ENCODE data around the gene DIRAS1.
"Not testable (repeated sequence)": the region's sequence is repeated elsewhere in the genome, so short reads cannot be mapped to it uniquely, and the experiment has no call there.

The DIRAS1 gene

DNA sequence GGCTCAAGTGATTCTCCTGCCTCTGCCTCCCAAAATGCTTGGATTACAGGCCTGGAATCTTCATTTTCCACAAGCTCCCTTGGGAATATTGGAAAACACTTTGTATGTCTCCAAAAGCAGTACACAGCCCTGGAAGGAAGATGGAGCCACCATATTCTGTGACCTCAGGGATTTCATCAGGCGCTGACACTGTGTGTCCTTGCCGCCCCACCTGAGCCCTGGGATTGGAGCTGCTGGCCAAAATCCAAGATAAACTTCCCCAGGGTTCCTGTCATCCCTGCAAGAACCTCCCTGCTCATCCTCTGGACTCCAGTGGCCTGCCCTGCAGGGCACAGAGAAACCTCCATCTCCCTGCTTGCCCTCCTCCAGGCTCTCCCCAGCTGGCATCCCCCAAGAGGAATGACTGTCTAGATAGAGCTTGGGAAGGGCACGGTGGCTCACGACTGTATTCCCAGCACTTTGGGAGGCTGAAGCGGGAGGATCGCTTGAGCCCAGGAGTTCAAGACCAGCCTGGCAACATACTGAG is 17.4 kb downstream of the DIRAS1 start:
- no peak for DNase-seq

DNA sequence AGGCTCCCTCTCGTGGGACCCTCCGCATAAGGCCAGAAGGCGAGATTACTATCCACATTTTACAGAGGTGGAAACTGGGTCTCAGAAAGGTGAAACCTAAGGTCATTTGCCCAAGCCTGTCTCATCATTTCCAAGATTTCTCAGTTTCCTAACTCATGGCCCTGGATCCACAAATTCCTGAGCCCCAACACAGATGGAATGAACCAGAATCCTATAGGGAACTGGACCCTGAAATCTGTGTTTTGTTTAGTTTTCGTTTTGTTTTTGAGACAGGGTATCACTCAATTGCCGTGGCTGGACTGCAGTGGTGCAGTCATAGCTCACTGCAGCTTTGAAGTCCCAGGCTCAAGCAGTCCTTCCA is 18.1 kb downstream of the DIRAS1 start:
- no peak for DNase-seq

DNA sequence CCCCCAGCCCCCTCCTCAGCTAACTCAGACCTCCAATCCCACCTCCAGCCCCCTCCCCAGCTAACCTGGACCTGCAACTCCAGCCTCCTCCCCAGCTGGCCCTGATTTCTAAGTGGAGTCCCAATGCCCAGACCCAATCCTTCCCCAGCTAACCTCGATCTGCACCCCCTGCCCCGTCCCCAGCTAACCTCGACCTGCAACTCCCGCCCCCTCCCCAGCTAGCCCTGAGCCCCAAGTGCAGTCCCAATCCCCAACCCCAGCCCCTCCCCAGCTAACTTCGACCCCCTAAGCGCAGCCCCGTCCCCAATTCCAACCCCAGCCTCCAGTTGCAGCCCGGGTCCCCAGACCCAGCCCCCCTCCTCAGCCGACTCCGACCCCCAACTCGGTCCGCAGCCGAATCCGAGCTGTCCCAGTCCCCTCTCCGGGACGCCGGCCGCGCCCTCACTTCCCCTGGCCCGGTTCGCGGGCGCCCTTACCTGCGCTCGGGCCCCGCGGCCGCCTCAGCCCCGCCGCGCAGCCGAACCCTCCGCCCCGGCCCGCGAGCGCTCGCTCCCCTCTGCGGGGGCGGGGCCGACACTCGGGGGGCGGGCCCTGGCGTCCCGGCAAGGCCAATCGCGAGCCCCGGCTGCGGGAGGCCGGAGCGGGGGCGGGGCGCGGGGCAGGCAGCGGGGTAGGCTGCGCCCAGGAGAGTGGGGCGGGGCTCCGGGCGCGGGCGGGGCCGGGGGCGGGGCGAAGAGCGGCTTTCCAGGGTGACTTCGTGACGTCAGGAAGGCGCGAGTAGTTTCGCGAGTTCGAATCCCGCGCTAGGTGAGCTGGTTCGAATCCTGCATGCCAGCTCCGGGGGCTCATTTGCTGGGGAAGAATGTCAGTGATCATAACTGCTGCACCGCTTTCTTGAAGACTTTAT is 18.7 kb downstream of the DIRAS1 start, which contains the start of gene GNG7:
TSS of gene GNG7 (minus strand) at position 525 of the 907 bp plus-strand sequence. CDS start 182,006 bp downstream, outside the sequence.
- DNase-seq: peak; percentile 67

DNA sequence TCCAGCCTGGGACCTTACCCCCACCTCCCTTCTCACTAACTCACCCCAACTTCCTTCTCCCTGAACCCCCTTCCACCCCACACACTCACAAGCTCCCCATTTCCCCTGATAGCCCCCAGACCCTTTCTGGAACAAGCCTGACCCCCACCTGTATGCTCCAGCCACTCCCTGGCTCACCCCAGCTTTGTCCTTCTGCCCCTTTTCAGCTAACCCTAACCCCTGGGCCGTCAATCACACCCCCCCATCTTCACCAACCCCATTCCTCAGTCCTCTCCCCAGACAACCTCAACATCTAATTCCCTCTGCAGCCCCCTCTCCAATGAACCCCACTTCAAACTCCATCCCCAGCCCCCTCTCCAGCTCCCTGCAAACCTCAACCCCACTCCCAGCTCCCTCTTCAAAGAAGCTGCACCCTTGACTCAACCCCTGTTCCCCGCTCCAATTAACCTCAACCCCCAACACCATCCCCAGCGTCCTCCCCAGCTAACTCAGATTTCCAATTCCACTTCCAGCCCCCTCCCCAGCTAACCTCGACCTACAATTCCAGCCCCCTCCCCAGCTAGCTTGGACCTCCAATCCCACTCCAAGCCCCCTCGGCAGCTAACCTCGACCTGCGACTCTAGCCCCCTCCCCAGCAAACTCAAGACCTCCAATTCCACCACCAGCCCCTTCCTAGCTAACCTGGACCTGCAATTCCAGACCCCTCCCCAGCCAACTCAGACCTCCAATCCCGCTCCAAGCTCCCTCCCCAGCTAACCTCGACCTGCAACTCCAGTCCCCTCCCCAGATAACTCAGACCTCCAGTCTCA is 19.6 kb downstream of the DIRAS1 start:
- DNase-seq: no peak

DNA sequence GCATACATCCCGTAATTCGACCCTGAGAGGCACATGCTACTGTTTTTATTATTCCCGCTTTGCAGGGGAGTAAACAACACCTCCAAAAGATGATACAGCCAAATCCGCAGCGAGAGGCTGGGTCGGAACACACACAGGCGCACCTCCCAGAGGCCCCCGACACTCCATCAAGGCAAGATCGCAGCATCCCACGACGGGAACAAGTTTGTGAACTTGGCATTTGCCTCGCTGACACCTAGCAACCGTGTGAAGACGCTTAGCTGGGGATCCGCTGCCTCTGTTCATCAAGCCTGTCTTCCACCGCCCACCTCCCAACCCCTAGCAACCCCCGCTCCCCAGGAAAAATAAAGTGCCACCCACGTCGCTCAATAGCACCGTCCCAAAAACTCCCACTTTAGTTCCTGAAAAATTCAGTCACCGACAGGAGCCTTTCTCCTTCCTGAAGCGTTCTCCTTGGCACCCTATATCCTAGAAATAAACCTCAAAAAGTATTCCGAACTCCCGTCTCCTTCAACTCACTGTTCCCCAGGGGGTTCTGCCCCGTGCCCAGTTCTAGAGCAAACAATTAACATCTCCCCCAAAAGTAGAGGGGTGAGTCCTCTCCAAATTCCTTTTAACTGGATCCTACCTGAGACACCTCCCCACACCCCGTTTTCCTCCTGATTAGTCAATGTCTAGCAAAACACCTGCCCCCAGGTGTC is 20.4 kb downstream of the DIRAS1 start:
- no peak for DNase-seq

DNA sequence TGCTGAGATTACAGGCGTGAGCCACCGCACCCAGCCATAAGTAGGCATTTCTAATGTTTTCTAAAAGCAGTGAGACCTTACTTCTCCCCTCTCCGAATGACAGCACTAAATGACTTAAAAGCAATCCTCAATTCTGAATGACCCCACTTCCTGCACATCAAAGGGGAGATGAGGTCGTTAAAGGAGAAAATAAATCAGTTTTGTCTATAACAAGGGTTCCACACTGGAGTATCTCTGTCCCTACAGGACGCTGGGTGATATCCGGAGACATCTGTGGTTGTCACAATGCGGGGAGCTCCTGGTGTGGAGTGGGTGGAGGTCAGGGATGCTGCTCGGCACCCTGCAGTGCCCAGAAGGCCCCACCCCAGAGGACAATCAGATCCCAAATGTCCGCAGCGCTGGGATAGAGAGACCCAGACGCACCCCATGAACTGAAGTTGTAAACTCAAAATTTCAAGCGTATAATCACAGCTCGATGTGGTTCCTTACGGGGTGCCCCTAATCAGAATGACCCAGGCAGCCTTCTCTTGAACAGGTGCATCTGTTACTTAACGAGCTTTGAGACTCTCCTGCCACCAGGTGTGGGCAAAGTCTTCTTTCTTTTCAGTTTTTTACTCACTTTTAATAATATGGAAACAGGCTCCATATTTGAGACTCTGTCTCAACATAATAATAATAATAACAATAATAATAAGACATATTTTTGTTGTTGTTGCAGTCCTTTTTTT is 21.6 kb downstream of the DIRAS1 start:
- DNase-seq: no peak

DNA sequence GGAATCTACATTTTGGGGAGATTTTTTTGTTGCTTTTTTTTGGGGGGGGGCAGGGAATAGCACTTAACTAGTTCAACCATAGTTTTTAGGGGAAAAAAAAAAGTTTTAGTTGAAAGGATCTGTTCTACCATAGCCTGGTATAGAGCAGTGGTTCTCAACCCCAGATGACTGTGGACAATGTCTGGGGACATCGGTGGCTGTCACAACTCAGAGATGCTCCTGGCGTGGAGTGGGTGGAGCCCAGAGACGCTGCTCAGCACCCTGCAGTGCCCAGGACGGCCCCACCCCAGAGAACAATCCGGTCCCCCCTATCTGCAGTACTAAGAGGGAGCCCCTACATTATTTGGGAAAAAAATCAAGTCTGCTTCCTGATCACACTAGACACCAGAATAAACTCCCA is 27.0 kb downstream of the DIRAS1 start:
- no peak for DNase-seq

DNA sequence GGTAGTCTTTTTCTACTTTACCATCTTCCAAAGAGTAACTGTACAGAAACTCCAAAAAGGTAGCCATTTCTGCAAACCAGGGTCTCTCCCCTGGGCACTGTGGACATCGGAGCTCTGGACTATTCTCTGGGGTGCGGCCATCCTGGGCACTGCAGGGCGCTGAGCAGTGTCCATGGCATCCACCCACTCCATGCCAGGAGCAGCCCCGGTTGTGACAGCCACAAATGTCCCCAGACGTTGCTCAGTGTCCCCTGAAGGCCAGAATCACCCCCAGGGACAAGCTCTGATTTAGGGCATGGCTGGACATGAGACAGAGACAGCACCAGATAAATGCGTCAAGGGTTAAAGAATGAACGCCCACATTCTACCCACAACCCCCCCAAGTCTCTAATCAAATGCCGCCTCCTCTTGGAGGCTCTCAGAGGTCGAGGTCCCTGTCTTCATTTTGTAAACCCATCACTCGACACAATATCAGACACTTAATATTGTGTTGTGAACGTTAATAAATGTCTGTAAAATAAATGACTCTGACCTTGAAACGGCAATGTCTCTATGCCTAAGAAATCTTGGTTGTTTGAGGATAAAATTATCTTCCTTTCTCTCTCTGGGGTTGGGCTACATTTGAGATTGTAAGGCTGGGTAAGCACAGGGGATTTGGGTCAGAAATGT is 27.5 kb downstream of the DIRAS1 start:
- DNase-seq: no peak

DNA sequence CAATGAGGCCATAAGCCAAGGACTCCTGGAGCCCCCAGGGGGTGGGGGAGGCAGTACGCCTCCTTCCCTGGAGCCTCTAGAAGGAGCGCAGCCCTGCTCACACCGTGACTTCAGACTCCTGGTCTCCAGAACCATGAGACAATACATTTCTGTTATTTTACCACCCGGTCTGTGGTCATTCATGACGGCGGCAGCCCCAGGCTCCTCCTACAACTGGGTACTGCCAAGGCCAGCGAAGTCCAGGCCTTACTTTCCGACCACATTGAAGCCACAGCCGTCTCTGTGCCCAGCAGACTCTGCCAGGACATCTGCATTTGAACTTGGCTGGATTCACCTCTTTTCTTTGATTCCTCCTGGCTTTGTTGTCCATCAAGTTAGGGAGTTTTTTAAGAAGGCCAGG is 29.2 kb downstream of the DIRAS1 start:
- no peak for DNase-seq

DNA sequence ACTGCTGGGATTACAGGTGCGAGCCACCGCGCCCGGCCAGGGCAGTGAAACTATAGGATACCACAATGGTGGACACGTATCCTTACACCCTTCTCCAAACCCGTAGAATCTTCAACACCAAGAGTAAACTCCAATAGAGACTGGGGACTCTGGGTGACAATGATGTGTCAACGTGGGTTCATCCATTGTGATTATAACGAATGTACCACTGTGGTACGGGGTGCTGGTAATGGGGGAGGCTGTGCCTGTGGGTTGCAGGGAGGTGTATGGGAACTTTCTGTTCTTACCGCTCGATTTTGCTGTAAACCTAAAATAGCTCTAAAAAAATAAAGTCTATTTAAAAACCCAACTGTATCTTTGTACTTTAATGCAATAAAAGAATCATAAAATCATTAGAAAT is 30.3 kb downstream of the DIRAS1 start:
- no peak for DNase-seq

DNA sequence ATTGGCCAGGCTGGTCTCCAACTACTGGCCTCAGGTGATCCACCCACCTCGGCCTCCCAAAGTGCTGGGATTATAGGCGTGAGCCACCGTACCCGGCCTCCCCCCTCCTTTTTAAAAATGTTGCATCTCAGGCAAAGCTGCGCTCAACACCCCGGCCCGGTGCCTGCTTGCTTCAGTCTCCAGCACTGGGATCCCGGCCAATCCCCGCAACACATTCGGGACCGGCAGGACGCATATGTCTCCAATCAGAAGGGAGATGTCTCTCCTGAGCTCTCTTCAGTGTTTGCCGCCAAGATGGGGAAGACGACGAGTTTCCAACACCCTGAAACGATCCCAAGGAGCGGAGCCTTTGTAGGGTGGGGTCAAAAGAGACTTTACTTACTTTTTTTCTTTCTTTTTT is 34.8 kb downstream of the DIRAS1 start:
- no peak for DNase-seq

DNA sequence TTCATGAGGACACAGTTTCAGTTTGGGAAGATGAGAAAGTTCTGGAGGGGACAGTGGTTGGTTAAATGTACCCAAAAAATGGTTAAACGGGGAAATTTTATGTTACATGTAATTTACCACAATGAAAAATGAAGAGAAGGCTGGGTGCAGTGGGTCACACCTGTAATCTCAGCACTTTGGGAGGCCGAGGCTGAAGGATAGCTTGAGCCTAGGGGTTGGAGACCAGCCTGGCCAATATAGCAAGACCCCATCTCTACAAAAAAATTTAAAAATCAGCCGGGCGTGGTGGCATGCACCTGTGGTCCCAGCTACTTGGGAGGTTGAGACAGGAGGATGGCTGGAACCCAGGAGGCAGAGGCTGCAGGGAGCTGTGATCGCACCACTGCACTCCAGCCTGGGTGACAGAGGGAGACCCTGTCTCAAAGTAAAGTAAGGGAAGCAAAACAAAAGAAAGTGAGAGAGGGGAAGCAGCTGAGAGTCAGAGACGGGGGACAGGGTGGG is 35.9 kb downstream of the DIRAS1 start:
- DNase-seq: no peak

DNA sequence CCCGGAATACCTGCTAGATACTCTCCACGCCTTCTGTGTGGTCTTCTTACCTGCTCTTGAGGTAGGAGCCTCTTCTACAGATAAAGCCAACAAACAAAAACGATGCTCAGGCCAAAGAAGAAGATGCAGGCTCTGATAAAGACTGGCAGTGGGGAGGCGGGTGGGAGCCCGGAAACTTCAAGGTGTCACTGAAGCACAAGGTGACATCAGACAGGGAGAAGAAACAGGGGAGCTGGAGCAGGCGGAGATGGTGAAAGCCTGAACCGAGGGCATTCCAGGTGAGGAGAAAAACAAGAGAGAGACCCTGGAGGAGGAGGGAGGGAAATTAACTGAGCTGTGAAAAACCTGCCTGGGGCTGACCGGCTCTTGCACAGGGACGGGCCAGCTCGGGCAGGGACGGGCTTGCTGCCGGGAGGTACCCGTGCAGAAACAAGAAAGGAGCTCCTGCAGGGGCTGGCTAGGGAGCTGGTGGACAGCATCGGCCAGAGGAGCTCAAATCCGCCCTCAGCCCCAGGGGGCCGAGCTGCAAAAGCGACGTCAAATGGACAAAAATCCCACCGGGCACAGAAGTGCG is 37.7 kb downstream of the DIRAS1 start:
- DNase-seq: no peak

DNA sequence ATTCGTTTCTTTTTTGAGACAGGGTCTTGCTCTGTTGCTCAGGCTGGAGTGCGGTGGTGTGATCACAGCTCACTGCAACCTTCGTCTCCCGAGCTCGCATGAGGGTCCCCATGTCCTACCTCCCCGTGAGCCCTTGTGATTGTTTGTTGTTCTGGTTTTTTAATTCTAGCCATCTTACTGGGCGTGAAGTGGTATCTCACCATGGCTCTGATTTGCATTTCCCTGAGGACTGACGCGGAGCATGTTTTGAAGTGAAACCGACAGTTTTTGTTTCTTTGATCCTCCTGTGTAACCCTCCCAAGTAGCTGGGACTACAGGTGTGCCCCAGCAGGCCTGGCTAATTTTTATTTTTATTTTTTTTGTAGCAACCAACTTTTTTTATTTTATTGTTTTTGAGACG is 40.4 kb downstream of the DIRAS1 start:
- DNase-seq: no peak

DNA sequence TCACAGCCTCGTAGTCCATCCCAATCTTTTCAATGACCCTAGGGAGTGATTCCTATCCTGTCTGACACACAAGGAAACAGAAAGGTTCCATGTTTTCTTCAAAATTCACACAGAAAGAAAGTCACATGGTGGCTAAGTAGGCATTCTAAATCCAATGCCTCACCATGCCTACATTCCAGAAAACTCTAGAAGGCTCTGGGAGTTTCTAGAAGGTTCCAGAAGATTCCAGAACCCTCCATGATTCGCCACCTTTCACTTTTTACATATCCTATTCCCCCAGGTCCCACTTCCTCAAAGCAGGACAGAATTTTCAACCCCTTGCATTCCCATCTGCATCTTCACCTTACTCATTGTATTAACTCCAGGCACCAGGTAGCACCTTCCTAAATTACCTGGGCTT is 41.7 kb downstream of the DIRAS1 start:
- DNase-seq: no peak

DNA sequence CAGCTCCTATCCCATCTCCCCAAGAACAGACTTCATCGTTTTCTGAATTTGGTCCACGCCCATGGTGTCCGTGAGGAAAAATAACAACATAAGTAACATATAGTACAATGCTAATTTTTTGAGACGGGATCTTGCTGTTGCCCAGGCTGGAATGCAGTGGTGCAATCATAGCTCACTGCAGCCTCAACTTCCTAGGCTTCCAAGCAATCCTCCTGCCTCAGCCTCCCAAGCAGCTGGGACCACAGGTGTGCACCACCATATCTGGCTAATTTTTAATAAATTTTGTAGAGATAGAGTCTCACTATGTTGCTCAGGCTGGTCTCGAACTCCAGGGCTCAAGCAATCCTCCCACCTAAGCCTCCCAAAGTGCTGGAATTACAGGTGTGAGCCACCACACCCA is 42.2 kb downstream of the DIRAS1 start:
- not testable (repeated sequence) for DNase-seq

DNA sequence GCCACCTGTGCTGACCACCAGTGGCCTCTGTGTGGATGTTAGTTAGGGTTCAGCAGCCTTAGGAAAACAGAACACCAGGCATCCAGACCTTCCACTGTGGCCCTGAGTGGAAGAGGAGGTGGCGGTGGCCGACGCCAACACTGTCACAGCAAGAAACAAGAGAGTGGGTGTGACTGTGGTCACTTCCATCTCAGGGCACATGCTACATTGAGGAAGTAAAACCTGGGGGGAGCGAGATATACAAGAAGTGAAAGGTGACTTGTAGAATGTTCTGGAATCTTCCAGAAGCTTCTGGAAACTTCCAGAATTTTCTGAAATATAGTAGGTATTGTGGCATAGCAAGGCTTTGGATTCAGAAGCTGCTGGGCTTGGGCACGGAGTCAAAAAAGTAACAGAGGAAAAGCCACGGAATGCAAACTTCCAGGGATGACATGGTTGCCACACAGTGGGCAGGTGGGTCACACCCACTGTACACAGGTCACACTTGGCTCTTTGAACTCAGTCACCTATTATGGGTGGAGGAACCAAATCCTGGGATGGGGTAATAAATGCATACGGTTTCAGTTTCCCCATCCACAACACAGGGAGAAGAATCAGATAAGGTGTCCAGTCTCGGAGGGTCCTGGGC is 43.0 kb downstream of the DIRAS1 start:
- DNase-seq: no peak

DNA sequence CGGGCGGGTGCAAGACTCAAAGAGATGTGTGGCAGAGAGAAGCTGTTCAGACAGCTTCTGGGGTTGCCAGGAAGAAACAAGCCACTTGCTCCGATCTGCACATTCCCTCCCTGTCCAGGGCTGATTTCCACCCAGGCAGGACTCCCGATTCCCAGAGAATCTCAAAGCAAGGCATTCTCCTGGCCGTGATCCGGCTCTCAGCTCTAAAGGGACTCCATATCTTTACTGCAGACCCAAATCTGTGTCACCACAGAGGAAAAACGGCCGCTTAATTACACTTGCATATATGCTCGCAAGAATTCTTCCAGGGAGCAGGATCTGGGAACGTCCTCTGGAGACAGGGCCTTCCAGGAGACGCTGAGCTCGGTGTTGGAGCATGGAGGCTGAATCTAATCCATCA is 44.3 kb downstream of the DIRAS1 start:
- DNase-seq: no peak

DNA sequence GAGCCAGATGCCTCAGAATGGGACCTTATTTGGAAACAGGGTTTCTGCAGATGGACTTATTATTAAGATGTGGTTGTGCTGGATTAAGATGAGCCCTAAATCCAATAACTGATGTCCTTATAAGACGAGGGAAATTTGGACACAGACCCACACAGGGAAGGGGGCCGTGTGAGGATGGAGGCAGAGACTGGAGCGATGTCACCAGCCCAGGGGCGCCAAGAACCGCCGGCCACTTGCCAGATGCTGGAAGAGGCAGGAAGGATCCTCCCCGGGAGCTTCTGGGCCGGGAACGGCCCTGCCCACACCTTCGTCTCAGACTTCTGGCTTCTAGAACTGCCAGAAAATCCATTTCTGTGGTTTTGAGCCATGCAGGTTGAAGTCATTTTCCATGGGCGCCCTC is 45.3 kb downstream of the DIRAS1 start:
- DNase-seq: no peak

DNA sequence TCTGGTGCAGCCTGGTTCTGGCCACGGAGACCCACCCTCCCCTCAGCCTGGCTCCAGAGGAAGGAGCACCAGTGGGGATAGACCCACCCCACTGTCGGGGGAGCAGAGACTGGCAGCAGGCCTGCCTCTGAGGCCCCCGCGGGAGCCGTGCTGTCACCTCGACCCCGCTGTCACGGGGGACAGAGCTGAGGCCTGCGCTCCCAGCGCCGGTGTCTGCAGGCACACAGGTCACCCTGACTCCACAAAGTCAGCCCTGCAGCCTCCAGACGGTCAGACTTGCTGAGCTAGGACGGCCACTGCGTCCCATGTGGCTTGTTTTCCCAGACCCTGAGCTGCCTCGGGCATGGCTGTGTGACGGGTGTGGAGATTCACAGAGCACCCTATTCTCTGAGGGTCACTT is 51.0 kb downstream of the DIRAS1 start:
- DNase-seq: no peak
